Cardiac septum (tissue), 1 donor: ENCODE data around the gene R3HDM2. TPM values are rescaled to one million over a fixed set of nuclear protein-coding genes. Genes with fewer than 3 reads are reported as not detected.

Experiments used
- DNase-seq: peaks from one replicate; pipeline ENCODE4 v3.0.0-alpha.2; 2020; ENCODE audit warnings: low spot score
- intact Hi-C: fragments of 100-400 bp; cut with DNase I; formaldehyde crosslinking; loops from one replicate; pipeline ENCODE4 v1.14.0; 2022
- total RNA-seq: library from RNA; stranded (reverse); fragmentation: NEBNext Ultra II Directional; extraction: Animal tissue kit (Norgen Biotek cat#: 25700); gene quantifications from one replicate; pipeline ENCODE4 v1.2.1, GENCODE V29; 2021
- donor health status: DM: no; HTN: no; CAD: no.

R3HDM2 gene
- total RNA-seq, 1 donor from 2014 or later: 77.7 TPM

- DNase-seq: no peak
- intact Hi-C loops: no loop called here
Observed at GRCh38 chr12:57258977-57259970, 171.6 kb downstream of the R3HDM2 start.

DNA sequence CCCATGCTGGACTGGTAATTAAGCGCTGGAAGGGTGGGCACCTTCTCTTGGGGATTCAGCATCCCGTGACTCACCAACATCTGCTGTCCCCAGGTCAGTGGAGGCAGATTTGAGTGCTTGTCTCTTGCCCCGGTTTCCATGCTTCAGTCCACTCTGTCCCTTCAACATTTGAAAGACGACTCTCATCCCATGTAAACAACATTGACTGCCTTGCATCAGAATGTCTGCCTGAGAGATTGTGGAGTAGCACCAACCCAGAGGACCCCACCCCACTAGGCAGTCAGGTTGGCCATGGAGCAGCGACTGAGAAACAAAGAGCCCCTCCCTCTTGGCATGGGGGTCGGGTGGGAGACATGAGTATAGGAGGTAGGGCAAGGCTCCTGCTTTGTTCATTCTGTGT lies 174.9 kb downstream of the R3HDM2 start:
- peak; percentile 57 for DNase-seq
- intact Hi-C loops: no loop called here

DNA sequence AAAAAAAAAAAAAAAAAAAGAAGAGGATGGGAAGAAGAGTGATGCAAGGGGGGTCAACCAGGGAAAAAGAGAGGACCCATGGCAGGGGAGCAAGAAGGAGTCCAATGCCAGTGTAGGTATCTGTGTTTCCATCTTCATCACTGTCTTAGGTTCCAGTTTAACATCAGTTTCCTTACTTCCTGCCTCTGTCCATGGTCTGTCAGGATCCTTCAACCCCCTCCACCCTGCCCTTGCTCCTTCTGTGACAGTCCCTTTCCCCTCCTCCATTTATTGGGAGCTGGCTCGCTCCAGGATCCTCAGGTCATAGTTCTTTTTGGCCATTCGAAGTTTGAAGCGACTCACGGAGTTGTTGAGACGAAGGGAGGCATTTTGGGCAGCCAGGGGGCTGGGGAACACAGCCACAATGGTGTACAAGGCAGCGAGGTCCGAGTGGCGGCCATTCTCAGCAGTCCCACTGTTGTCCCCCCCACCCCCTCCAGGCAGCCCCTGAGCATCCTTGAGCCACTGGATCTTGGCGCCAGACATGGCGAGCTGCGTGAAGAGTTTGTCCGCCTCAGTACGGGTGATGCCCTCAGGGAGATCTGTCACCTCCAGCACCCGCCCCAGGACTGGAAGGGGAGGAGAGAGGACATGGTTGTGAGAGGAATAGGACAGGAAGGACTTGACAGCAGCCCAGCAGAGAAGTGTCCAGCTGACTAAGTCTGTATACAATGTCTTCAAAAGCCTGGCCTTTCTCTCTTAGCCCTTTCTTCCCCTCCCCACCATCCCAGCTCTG lies 176.2 kb downstream of the R3HDM2 start:
- intact Hi-C loops: no loop called here

GRCh38 chr12:57250956-57251355 lies 179.9 kb downstream of the R3HDM2 start, which contains the start of gene STAC3:
STAC3 (minus strand) TSS chr12:57251187; CDS start chr12:57249636, 1,551 bp downstream.
- peak; percentile 49 for DNase-seq
- intact Hi-C loops: no loop called here

More for the DNA sequence above, 176.2 kb downstream of the R3HDM2 start:
- peak; percentile 66 for DNase-seq

- no peak for DNase-seq
- intact Hi-C loops: no loop called here
Observed at GRCh38 chr12:57250541-57250940, 180.3 kb downstream of the R3HDM2 start.

GRCh38 chr12:57248934-57249742 lies 181.7 kb downstream of the R3HDM2 start:
- peak; percentile 71 for DNase-seq
- intact Hi-C loops: no loop called here

- DNase-seq: no peak
- intact Hi-C loops: no loop called here
Observed at GRCh38 chr12:57247041-57247440, 183.8 kb downstream of the R3HDM2 start.

GRCh38 chr12:57244312-57244696 lies 186.5 kb downstream of the R3HDM2 start:
- intact Hi-C loops: no loop called here
- no peak for DNase-seq

DNA sequence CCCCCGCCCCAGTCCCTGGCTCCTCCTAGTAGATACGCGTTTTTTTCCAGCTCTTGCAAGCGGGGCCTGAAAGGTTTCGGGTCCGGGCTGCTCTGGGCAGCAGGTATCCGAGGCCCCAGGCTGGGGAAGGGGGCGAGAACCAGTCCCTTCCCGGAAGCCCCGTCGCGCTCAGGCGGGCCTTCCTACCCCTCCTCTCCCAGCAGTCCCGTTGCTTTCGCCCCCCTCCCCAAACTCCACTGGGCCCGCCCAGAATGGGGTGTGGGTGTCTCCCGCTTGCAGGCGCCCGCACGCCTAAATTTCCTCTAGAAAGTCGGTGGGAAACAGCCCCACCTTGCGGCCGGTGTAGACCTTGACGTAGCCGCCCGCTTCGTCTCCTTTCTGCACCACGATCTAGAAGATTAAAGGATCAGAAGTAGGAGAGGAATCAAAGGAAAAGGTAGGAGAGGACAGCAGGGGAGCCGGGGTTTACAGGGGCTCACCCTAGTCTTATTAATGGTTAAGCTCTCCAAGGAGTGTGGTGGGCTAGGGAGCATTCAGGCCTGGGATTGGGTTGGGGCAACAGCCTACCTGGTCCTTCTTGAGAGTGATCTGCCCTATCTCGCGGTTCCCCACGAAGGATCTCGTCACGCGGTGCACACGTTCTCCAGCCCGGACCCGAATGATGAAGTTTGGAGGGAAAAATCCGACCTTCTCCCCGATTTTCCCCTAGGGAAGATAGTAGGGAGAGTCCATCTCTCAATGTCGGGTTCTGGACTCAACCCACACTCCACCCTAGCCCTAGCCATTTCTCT lies 187.1 kb downstream of the R3HDM2 start:
- DNase-seq: peak; percentile 92
- intact Hi-C loops: no loop called here

DNA sequence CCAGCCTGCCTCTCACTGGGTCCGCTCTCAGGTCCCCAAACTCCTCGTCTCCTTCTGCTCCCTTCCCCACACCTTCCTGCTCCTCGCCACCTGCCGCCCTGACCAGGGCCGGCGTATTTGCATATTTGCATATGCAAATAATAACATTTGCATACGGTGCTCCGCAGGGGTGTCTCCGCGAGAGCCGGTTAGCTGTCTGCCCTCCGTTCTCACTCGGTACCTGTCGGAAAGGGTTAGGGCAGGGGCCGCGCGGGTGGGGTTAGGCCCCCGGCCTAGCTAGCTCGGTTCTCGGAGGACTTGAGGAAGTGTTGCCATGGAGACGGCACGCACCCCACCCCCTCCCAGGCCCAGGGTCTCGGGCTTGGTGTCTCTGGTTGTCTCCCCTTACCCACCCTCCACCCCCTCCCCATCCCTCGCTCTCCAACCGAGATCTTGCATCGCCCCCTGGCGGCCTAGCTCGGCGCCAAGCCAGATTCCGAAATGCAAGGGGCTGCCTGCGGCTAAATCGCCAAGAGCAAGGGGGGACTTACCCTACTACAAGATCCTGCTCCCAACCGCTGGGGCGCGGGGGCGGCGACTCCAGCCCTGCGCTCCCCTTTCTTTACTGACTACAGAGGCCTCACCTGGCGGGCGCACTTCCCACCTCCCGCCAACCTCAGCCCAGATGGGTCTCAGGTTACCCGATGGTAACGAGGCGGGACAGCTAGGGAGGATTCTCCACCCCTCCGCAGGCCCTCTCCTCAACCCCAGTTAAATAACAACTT lies 188.0 kb downstream of the R3HDM2 start:
- no peak for DNase-seq
- intact Hi-C loops: no loop called here

DNA sequence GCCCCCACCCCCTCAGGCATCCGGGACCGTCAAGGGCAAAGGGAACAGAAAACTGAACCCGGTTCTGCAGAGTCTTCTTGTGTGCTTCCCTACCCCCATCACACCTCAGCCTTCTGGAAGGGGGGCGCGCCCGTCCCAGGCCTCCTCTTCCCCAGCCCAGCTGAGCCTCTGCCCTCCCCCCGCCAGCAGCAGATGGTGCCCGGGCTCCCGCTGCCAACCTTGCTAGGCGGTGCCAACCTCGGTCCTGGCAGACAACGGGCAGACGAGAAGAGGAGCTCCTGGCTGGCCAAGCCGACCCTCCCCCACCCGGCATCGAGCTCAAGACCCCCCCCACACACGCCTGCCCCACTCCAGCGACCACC lies 188.5 kb downstream of the R3HDM2 start:
- no peak for DNase-seq
- intact Hi-C loops: no loop called here

DNA sequence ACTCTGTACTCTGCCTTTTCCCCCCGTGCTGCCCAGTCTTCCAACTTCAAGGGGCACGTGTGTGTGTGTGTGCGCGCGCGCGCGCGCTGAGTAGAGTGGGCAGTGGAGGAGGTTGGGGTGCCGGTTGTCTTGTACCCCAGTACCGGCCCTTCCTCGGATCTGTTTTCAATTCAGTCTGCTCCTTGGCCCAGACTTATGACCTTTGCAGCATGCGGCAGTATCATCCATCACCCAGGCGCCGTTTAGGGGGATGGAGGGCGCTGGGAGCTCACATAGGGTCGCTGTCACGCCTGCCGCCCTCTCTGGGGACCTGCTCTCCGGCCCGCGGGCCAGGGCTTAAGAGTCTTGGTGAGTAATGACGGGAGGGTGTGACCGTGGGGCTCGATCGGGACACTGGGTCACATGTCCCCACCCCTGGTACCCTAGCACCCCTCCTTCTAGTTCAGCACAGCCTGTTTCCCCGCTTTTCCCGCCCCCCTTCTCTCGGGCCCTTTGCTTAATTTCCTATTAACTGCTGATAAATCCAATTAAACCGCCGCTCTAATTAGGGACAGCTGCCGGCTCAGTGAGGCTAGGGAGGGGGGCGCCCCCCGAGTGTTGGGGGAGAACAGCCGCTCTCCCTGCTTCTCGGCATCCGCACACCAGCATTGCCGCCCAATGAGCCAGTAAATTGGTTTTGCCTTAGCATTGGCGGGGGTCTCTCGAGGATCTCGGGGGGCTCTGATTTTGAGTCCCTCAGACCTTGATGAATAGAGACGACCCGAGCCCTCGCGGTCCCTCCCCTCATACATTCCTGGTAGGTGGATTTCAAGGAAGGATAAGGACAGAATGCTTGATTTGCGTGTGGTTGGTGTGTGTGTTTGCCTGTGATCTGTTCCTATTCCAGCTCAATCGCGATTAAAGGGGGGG lies 189.2 kb downstream of the R3HDM2 start:
- DNase-seq: no peak
- intact Hi-C loops: no loop called here

DNA sequence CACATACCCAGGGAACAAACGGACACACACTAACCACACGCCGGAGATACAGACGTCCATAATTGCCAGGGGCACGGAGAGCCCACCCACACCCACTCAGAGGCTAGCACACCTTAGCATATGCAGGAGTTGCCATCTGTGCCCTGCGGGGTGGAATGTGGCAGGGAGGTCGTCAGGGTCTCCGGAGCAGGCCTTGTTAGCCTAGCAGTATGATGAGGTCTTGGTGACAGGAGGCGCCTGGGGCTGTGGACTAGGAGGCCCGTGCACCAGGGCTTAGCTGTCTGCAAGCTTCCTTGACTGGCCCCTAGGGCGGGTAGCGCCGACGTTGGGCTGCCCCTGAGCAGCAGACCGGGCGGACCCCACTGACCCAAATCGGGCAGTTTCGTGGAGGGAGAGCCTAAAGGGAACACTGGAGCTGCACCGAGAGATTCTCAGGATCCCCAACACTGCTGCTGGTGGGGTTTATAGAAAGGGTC lies 189.9 kb downstream of the R3HDM2 start:
- DNase-seq: no peak
- intact Hi-C loops: no loop called here

- intact Hi-C loops: no loop called here
- no peak for DNase-seq
Observed at GRCh38 chr12:57240066-57240921, 190.5 kb downstream of the R3HDM2 start.

GRCh38 chr12:57239587-57240065 lies 191.2 kb downstream of the R3HDM2 start:
- intact Hi-C loops: loop anchor here (1.0 kb wide), 1 partner anchor 23 kb away; the partner anchor contains the start of gene NXPH4
- DNase-seq: no peak
